ENCODE measurements around the gene FUOM. TPM values are rescaled to one million over a fixed set of nuclear protein-coding genes. Genes with fewer than 3 reads are reported as not detected.

The FUOM gene
- total RNA-seq, 1 donor from 2014 or later = 75.5 TPM

DNA sequence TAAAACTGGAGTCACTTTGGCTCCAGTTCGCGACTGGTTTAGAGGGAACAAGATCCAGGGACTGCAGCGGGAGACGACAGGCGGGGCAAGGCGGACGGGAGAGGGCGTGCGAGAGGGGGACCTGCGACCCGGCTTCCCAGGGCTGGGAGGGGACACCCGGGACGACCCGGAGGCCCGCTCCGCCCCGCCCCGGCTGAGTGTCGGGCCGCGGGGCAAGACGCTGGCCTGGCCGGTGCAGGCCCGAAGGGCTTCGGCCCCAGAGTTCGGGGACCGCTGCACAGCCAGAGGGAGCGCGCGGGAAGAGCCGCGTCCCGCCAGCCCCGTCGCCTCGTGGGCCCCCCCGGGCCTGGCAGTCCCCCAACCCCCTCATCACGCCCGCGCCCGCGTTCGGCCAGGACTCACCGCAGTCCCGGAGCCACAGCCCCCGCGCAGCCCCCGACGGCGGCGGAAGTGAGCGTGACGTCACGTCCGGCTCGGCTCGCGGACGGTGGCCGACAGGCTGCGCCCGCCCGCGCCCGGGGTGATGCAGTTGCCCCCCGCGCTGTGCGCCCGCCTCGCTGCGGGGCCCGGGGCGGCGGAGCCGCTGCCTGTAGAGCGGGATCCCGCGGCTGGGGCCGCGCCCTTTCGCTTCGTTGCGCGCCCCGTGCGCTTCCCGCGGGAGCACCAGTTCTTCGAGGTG lies 49.3 kb downstream of the FUOM start, which contains the start of the genes TUBGCP2 and ZNF511:
Gene TUBGCP2 (minus strand): TSS at position 452 of the 679 bp plus-strand sequence. CDS start 5,931 bp downstream, outside the sequence.
Gene ZNF511 (plus strand): TSS at position 494 of the 679 bp plus-strand sequence. CDS start 30 bp downstream, at position 524.
- TF ChIP-seq, protein P1, sequence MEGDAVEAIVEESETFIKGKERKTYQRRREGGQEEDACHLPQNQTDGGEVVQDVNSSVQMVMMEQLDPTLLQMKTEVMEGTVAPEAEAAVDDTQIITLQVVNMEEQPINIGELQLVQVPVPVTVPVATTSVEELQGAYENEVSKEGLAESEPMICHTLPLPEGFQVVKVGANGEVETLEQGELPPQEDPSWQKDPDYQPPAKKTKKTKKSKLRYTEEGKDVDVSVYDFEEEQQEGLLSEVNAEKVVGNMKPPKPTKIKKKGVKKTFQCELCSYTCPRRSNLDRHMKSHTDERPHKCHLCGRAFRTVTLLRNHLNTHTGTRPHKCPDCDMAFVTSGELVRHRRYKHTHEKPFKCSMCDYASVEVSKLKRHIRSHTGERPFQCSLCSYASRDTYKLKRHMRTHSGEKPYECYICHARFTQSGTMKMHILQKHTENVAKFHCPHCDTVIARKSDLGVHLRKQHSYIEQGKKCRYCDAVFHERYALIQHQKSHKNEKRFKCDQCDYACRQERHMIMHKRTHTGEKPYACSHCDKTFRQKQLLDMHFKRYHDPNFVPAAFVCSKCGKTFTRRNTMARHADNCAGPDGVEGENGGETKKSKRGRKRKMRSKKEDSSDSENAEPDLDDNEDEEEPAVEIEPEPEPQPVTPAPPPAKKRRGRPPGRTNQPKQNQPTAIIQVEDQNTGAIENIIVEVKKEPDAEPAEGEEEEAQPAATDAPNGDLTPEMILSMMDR (conservative IDR thresholded peaks at IDR 0.05; ENCODE audit: low read depth, low read length) = no peak
- peak within 1 kb of the TSS; percentile 78 for H3K4me3 ChIP-seq (ENCODE audit: low read depth, low read length)
- no peak for DNase-seq (ENCODE audit: low read depth)

DNA sequence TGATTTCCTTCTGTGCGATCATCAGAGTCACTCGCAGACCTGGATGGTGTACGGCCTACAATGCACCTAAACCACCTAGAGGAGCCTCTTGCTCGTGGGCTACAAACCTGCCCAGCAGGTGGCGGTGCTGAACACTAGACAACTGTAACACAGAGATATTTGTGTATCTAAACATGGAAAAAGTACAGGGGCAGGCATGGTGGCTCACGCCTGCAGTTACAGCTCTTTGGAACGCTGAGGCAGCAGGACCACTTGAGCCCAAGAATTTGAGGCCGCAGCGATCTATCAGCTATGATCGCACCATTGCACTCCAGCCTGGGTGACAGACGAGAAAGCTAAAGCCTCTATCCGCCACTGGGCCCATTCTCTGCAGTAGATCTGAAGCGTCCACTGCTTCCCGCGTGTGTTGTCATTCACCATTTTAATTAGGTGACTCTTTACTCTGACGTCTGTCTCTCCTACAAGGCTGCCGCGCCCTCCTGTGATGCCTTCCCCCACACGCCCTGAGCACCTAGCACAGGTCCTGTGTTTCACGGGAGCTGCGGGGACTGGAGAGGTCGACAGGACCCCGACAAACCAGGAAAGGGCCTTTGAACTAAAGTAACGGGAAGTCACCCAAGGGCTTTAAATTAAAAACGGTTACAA lies 49.9 kb downstream of the FUOM start:
- TF ChIP-seq, protein P1 (conservative IDR thresholded peaks at IDR 0.05; ENCODE audit: low read depth, low read length) = peak; percentile 87
- DNase-seq (ENCODE audit: low read depth) = no peak
- peak overlapping the region; percentile 78 for H3K4me3 ChIP-seq (ENCODE audit: low read depth, low read length)

DNA sequence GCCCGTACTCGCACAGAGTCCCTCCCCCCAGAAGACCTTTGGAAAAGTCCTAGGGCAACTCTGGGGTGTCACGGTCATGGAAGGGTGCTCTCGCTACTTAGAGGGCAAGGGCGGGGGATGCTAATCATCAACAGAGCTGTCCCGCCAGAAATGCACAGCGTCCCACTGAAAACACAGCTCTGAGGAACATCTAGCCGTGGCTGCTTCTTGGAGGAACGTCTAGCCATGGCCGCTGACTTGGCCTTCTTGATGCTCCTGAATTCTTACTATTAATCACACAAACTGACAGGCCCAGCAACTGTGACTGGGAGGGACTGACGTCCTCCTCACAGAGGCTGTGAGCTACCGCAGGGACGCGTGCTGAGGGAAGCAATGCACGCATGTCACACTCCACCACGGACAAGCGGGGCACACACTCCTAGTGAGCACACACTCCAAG lies 50.9 kb downstream of the FUOM start:
- DNase-seq (ENCODE audit: low read depth) = no peak
- peak overlapping the region; percentile 78 for H3K4me3 ChIP-seq (ENCODE audit: low read depth, low read length)
- TF ChIP-seq, protein P1 (conservative IDR thresholded peaks at IDR 0.05; ENCODE audit: low read depth, low read length) = no peak

DNA sequence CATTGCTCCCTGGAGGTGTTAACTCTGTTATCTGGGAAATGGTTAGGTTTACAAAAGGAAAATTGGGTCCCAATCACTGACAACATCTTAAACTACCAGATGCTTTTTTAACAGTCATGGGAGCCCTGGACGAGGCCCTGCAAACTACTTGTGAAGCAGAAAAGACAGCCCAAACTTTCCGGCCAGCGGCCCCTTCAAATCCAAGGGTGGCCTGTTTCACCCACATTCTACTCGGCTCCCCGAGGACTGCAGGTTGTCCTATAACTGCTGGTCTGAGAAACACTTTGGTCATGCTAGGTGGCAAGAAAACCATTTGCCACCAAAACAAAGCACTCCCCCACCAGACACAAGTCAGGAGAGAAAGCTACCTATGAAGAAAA lies 51.7 kb downstream of the FUOM start:
- no peak for DNase-seq (ENCODE audit: low read depth)
- TF ChIP-seq, protein P1 (conservative IDR thresholded peaks at IDR 0.05; ENCODE audit: low read depth, low read length) = no peak
- no peak overlapping the region for H3K4me3 ChIP-seq (ENCODE audit: low read depth, low read length)

Other genes with a start within 250 kb of the FUOM start
- gene KNDC1, start 197.8 kb downstream of the FUOM start, total RNA-seq = 0.06 and 0.65 TPM in 2 replicates
- gene UTF1, start 127.8 kb downstream of the FUOM start, total RNA-seq = not detected in 2 replicates
- gene VENTX, start 120.2 kb downstream of the FUOM start, total RNA-seq = not detected in 2 replicates
- gene ADAM8, start 81.2 kb downstream of the FUOM start, total RNA-seq = 26.0 and 52.6 TPM in 2 replicates
- 35.2 and 68.9 TPM in 2 replicates for gene TUBGCP2, start 49.1 kb downstream of the FUOM start, total RNA-seq
- 28.8 and 59.6 TPM in 2 replicates for gene ZNF511, start 49.1 kb downstream of the FUOM start, total RNA-seq
- 1.5 TPM in 1 of 2 replicates, not detected in the other for gene CALY, start 21.1 kb downstream of the FUOM start, total RNA-seq
- not detected in 2 replicates for gene PRAP1, start 10.6 kb downstream of the FUOM start, total RNA-seq
- 130 and 147 TPM in 2 replicates for gene ECHS1, start 15.3 kb upstream of the FUOM start, total RNA-seq
- gene PAOX, start 21.2 kb upstream of the FUOM start, total RNA-seq = 3.6 and 5.6 TPM in 2 replicates
- gene MTG1, start 36.1 kb upstream of the FUOM start, total RNA-seq = 31.8 and 51.9 TPM in 2 replicates
- gene SPRN, start 66.6 kb upstream of the FUOM start, total RNA-seq = 0.12 and 0.51 TPM in 2 replicates
- 0.14 and 1.3 TPM in 2 replicates for gene SCART1, start 95.9 kb upstream of the FUOM start, total RNA-seq
- 0.17 and 1.1 TPM in 2 replicates for gene CYP2E1, start 169.3 kb upstream of the FUOM start, total RNA-seq
- gene SYCE1, start 207.6 kb upstream of the FUOM start, total RNA-seq = not detected in 2 replicates

Measured in epithelial cell of proximal tubule (primary cell).